Inflammatory macrophage treated with lipopolysaccharide for 4 hours (primary cell): ENCODE data around the gene CDC42SE2.

Experiments used
- DNase-seq: peaks from one replicate; pipeline ENCODE4 v3.0.0-alpha.2; 2020

CDC42SE2 gene, protein sequence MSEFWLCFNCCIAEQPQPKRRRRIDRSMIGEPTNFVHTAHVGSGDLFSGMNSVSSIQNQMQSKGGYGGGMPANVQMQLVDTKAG

DNA sequence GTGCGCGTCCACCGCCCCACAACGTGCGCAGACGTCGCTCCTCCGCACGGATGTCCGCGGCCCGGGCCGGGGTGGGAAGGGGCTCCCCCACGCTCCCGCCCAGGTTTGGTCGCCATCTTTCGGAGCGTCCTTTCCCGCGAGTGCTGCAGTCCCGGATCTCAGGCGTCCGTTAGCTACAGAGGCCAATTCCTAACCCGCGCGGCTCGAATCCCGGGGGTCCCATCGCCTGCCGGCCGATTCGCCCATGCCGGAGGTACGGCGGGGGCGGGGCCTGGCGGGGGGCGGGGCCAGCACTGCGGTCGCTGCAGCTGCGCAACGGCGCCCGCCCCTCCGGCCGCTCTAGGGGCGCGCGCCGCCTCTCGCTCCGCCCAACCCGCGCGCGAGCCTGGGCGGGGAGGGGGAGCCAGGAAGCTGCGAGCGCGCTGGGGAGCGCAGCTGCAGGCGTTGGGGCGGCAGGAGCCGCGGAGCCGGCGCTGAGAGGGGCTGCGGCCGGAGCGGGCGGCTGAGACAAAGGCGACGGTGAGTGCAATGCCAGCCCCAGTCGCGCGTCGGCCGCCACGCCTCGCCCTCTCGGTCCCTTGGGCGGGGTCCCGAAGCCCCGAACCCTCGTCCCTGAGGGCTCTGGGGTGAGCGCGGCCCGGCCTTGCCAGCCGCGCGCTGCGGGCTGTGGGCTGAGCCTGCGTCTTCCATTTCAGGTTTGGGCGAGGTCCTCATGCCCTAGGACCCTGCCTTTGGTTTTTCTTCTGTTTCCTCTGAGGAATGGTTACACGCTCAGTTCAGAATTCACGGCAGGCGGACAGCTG lies at the start of gene CDC42SE2:
TSS of gene CDC42SE2 (plus strand) at position 406 of the 803 bp plus-strand sequence. CDS start 95,441 bp downstream, outside the sequence.
- peak; percentile 91 for DNase-seq

DNA sequence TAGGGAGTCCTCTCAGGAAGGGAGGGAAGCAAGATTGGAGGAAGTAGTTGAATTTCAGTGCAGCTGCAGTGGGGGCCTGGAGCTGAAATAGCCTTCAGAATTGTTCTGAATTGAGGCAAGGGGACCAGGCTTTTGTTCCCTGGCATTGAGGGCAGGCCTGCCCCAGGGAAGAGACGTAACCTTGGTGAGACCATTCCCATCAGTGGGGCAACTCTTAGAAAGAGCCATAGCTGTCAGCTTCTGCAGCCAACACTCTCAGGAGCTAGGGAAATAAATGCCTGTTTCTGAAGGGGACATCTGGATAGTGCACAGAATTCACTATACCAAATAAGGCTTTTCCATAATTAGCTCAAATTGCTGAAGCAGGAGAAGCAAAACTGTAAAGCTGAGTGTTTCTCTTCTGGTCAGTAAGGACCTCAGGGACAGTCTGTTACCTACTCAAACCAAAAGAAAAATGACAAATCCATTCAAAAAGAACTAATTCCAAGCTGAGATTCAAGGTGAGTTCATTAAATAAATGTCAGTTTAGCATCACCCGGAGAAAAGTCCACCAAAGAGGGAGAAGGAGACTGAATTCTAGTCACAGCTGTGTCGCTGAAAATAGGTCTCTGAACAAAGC lies 49.1 kb upstream of the CDC42SE2 start:
- DNase-seq, result no peak

DNA sequence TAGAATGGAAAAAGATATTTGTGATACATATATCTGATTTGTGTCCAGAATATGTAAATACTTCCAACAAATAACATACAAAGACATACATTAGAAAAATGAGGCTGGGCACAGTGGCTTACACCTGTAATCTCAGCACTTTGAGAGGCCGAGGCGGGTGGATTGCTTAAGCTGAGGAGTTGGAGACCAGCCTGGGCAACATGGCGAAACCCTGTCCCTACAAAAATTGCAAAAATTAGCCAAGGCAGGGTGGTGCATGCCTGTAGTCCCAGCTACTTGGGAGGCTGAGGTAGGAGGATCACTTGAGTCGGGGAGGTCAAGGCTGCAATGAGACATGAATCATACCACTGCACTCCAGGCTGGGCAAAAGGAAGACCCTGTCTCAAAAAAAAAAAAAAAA lies 46.1 kb upstream of the CDC42SE2 start:
- DNase-seq, result no peak

DNA sequence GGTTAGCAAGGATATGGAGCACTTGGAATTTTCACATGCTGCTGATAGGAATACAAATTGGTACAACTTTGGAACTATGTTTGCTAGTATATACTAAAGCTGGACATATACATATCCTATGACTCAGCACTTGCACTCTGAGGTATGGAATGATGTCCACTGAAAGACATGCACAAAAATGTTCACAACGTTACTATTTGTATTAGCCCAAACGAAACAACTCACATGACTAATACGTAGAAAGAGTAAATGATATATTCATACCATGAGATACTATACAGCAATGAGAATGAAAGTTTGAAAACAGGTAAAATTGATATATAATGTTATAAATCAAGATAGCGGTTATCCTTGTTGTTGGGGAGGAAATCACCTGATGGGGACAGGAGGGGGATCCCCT lies 45.5 kb upstream of the CDC42SE2 start:
- DNase-seq, result no peak

DNA sequence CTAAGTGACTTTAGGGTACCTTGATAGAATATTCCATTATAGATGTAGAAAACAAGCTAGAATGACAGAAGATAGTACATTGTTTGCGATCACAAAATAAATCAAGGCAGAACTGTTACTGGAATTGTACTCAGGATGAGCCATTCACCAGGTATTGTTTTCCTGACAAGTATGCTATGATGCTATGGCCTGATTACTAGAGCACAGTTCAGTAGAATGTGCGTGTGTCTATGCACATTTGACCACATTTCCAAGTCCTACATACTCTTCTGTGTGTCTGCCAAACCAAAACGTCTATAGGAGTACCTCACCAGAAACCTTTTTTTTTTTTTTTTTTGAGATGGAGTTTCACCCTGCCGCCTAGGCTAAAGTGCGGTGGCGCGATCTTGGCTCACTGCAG lies 43.3 kb upstream of the CDC42SE2 start:
- no peak for DNase-seq

DNA sequence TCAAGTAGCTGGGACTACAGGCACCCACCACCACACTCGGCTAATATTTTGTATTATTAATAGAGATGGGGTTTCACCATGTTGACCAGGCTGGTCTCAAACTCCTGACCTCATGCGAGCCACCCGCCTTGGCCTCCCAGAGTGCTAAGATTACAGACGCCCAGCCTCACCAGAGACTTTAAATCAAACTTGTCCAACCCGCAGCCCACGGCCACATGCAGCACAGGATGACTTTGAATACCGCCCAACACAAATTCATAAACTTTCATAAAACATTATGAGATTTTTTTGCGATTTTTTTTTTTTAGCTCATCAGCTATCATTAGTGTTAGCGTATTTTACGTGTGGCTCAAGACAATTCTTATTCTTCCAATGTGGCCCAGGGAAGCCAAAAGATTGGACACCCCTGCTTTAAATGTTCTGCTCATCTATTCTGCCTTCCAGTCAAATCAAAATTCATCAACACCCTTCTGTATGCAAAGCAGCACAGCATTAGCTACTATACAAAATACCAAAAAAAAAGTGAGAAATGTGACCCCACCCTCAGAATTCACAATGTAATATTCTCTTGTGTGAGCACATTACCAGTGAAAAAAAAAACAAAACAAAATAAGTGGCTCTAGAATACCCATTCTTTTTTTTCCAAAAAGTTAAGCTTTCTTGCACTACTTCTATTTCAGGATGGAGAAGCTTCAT lies 42.7 kb upstream of the CDC42SE2 start:
- no peak for DNase-seq

DNA sequence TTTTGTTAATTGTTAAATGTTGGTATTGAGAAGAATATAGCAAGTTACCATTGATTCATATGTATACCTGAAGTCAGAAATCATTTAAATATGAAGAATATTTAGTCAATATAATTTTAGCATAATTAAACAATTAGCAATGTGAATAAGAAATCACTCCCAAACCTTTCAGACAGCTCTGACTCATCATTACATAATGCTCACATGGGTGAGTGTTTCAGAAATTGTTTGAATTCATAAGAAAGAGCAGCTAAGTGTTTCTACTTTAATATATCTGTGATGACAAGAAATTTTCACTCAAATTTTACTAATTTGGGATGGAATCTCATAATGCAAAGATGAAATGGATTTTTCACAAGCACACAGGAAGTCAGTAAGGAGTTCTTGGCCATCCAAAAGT lies 42.0 kb upstream of the CDC42SE2 start:
- DNase-seq, result peak; percentile 80

DNA sequence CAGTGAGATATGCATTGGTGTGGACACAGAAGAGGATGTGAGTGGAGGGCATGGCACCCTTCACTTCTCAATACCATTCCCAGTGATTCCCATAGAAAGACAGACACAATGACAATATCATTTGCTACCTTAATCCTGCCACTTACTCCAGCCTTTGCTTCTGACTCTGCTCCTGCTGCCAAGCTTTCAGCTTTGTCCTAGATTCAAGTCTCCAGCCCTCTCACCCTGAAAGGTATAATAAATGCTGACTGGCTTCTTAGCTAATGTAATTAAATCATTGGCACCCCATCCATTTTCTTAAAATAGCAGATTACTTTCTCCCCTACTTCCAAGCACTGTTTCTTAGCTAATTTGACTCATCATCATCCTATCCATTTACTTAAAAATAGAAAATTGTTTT lies 41.1 kb upstream of the CDC42SE2 start:
- no peak for DNase-seq

DNA sequence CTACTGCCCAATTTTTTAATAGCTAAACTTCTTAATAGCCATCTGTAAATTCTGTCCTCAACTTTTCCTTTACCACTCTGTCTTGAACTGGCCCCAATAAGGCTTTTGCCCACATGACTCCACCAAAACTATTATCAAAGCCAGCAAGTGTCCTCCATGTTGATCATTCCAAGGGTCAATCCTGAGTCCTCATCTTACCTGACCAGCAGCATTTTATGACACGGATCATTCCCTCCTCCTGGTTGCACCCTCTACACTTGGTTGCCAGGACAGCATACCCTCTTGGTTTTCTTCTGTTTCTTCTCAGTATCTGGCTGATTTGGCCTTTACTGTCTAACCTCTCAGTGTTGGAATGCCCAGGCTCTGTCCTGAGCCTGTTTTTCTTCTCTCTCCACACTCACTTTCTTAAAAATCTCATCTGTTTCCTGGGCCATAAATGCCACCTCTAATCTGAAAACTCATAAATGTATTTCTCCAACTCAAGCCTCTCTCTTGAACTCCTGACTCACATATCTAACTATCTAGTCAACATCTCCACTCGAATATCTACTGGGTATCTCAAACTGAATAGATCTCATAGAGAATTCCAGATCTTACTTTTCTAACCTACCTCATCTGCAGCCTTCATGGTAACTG lies 40.0 kb upstream of the CDC42SE2 start:
- no peak for DNase-seq

DNA sequence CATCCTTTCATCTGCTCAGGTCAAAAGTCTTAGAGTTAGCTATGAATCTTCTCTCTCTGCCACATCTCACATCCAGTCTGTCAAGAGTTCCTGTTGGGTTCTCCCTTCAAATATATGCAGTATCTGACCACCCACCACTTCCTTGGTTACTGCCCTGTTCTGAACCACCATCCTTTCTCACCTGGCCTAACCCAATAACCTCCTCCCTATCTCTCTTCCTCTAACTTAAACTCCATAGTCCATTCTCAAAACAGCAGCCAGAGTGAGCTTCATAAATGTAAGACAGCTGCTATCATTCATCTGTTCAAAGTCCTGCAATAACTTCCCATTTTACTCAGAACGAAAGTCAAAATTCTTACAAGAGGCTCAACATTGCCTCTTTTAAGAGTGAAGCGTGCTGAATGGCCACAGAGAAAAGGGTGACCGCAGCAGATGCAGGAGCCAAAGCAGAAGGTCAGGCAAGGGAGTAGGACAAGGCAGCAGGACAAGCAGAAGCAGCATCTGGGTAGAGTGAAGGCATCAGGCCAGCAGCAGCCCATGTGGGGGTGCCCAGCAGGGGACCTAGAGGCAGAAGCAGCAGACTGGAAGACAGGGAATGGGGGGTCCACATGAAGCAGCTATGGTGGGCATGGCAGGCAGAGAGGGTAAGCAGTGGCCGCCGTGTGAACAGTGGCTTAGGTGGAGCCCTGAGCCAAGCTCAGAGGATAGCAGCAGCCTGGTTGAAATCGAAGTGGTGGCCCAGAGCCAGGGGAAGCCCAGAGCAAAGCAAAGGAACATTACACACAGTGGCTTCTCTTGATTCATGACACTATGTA lies 39.3 kb upstream of the CDC42SE2 start:
- DNase-seq, result peak; percentile 94

DNA sequence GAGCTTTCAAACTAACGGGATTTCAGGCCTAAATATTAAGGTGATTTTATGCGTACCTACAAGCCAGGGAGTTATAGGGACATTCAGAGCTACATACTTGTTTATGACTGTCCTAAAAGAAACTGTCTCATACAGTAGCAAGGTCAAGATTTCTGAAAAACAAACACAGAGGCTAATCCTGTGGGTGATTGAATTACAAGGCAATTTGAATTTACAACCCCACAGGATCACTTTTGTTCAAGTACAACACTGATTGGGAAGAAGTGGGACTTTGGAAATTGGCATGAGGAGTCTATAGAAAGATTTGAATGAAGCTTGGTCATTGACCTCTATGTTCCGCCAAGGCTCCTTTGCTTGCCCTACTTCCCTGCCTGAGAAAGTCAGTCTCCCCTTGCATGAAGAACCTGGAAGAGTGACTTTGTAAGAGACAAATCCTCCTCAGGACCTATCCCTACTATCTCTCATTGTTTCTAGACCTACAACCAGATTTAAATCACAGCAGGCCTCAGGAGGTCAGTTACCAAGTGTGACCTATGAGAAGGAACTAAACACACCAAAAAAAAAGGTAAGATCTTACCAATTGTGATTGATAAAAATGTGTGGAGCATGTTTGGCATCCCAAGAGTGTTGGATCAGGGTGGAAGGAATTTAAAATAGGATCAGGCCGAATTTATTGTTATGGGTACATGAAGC lies 38.4 kb upstream of the CDC42SE2 start:
- DNase-seq, result no peak

DNA sequence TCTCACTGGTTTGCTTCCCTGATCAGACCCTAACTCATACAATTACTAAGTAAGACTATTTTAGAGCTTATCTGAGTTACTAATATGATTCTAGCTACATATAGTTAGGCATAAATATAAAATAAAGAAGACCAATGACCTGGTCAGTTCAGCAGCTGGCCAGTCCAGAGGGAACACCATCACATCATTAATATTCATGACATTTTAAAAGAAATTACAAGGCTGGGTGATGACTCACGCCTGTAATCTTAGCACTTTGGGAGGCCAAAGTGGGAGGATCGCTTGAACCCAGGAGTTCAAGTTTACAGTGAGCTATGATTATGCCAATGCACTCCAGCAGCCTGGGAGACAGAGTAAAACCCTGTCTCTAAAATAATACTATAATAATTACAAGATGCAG lies 37.0 kb upstream of the CDC42SE2 start:
- no peak for DNase-seq

DNA sequence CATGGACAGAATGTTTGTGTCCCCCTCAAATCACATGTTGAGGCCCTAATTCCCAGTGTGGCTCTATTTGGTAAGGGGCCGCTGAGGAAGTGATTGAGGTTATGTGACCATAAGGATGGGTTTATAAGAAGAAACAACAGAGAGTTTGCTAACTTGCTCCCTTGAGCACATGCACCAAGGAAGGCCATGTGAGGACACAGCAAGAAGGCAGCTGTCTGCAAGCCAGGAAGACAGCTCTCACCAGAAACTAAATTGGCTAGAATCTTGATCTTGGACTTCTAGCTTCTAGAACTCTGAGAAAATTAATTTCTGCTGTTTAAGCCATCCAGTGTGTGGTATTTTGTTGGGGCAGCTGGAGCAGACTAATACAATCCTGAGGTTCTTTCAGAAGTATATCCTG lies 35.2 kb upstream of the CDC42SE2 start:
- DNase-seq, result no peak

DNA sequence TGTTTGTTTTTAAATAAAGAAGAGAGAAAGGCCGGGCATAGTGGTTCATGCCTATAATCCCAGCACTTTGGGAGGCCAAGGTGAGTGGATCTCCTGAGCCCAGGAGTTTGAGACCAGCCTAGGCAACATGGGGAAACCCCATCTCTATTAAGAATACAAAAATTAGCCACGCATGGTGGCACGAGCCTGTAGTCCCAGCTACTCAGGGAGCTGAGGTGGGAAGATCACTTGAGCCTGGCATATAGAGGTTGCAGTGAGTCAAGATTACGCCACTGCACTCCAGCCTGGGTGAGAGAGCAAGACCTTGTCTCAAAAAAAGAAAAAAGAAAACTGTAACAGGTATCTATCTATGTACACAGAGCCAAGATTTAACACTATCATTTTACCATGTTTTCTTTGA lies 34.2 kb upstream of the CDC42SE2 start:
- no peak for DNase-seq

DNA sequence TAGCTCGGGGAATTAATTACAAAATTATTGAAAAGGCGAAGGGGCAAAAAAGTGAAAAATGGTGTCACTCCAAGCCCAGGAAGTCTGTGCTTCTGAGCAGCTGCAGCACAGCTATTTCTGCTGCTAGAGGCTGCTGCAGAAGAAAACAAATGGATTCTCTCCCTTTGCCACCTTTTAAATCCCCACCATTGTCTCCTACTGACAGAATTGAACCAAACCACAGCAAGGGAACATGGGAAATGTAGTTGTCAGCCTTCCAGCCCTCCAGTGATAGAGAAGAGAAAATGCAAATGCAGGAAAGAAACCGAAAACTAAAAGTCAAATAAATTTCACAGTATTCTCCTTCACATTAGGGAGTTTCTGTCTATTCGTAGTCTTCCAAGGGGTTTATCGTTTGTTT lies 33.4 kb upstream of the CDC42SE2 start:
- peak; percentile 31 for DNase-seq

DNA sequence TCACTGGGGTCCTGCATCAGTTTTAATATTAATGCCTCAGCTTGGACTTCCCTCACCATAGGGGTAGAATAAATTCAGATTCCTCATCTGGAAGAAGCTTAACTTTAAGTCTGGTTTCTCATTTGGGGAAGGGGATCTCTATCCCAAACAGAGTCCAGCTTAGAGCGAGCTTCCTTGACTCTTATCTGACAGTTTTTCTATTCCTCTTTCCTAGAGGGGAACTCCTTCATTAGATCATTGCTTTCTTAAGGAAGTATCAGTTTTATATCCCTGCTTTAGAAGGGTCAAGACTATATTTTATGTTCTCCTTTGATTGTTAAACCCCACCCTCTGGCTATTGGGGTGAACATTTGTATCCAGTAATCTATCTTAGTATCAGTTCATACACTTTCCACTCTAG lies 24.2 kb upstream of the CDC42SE2 start:
- DNase-seq, result peak; percentile 73

DNA sequence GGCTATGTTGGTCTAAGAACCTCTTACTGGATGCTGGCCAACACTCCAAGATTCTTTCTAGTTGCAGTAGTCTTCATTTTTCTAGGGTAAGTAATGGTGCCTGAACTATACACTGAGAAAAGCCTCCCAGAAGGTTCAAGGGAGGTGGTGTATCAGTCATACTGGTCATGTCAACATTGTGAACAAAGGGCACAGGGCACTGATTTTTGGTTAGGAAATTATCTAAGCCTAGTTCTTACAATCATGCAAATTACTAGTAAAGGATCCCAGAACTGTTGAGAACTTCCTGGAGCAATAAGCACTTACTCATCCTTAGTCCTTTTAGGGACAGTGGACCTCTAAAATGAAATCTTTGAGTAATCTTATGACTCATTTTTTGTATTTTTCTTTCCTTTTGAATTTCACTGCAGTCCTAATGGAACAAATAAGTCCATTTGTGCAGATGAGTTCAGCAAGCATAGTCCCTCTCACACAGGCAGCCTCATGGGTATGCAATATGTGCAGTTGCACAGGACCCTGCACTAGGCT lies 21.1 kb upstream of the CDC42SE2 start:
- peak; percentile 98 for DNase-seq

DNA sequence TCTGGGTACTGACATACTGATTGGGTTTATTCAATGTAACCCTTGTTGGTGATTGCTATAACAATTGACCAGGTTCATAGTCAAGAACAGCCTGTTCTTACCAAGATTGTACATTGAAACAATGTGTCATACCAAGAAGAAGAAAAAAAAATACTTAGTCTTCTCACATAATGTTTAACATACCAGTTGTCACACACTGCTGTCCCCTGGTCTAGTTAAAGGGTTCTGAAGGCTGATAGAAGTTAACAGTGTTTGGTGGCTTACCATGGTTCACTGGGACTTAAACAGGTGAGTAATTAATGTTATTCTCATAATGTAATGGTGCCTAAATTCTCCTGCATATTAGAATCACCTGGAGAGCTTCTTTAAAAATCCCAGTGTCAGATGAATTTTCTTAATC lies 18.5 kb upstream of the CDC42SE2 start:
- DNase-seq, result no peak

DNA sequence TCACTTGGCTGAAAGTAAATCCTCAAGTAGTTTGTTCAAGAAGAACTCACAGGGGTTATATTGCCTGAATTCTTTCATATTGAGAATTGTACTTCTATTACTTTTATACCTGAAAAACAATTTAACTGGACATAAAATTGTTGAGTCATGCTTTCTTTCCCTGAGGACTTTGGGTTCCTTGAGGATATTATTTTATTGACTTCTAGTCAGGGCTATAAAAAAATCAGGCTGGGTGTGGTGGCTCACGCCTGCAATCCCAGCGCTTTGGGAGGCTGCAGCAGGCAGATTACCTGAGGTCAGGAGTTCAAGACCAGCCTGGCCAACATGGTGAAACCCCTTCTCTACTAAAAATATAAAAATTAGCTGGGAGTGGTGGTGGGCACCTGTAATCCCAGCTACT lies 17.9 kb upstream of the CDC42SE2 start:
- no peak for DNase-seq

DNA sequence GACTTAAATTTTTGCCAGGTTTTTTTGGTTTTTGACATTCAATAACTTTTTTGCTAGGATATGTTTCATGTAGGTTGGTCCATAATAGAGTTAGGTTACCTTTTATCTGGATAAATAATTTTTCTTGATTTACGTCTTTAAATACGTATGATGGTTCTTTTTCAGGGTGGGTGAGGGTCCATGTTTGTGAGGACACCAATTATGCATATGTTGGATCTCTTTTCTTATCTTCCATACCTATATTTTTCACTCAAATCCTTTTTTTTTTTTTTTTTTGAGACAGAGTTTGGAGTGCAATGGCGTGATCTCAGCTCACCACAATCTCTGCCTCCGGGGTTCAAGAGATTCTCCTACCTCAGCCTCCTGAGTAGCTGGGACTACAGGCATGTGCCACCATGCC lies 17.3 kb upstream of the CDC42SE2 start:
- DNase-seq, result no peak

DNA sequence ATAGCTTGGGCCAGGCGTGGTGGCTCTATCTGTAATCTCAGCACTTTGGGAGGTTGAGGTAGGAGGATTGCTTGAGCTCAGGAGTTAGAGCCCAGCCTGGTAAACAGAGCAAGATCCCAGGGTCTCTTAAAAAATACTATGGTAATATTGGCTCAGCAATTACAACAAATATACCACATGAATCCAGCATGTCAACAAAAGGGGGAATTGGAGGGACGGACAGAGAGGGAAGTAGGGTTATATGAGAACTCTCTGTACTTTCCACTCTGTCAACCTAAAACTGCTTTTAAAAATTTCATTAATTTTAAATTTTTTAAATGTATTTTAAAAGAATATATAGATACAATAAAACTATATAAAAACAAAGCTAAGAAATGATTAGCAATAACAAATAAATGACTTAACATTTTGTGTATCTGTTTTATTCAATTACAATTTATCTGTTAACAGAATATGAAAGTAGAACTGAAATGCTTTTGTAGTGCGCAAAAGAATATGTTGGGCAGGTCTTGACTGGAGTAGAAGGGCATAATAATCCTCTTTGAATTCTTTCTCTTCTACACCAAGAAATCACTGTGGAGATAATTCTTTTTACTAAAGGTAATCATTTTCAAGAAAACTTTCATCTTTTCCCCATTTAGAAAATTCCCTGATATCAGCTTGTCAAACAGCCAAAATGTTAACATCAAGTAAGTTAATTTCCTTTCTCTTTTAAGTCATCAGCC lies 12.9 kb upstream of the CDC42SE2 start:
- peak; percentile 84 for DNase-seq
